Measurements from ENCODE around the gene ARHGAP10. TPM values are rescaled to one million over a fixed set of nuclear protein-coding genes. Genes with fewer than 3 reads are reported as not detected.

The ARHGAP10 gene
- total RNA-seq, 4 donors from 2014 or later = 131 to 217 (median 206) TPM

DNA sequence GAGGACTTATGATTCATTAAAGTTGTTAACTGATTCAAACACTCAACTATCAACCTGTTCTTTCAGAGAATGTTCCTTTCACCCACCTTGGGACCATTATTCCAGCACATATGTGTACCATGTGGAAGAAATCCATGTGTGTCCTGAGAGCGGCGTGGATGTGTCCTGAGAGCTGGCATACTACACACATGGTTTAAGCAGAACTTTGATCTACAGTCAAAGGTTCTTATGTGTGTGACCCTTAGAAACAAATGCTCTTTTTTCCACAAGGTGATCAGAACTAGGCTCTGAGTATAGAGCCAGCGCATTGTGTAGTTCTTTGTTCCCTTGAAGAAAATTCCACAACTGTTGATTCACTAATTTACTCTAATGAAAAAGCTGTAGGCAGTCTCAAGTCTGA is 378.3 kb downstream of the ARHGAP10 start:
- Histone ChIP-seq H3K9me3 (peaks cover 0 to 18% (median 0%) of the 10 kb centered on the region in 4 donors), H3K36me3 (peaks cover 0 to 64% (median 0%) of the 10 kb centered on the region in 3 donors), H3K27me3 (no peaks in the 10 kb centered on the region), H3K4me1 (peaks cover 0 to 5% (median 2%) of the 10 kb centered on the region in 4 donors), H3K27ac (no peak overlapping the region), H3K4me3 (no peak overlapping the region)
- no peak for DNase-seq (ENCODE audit: low spot score in 2 of 2)
- TF ChIP-seq EP300 (IDR thresholded peaks at IDR 0.05) (no peak), CTCF (IDR thresholded peaks at IDR 0.05) (no peak), POLR2A (IDR thresholded peaks at IDR 0.05) (no peak)
- 86 to 93% methylated on average over 3 of the region's 3 CpGs for WGBS, 2 donors

GRCh38 chr4:148112231-148112982 is 380.5 kb downstream of the ARHGAP10 start:
- peaks cover 0 to 52% (median 0%) of the 10 kb centered on the region in 3 donors for H3K36me3 ChIP-seq
- H3K27ac ChIP-seq = peak overlapping the region in 1 of 4 donors; percentile 47
- DNase-seq (ENCODE audit: low spot score in 2 of 2) = no peak
- TF ChIP-seq EP300 (IDR thresholded peaks at IDR 0.05) (no peak), POLR2A (IDR thresholded peaks at IDR 0.05) (no peak), CTCF (IDR thresholded peaks at IDR 0.05) (no peak)
- H3K9me3 ChIP-seq = peaks cover 0 to 4% (median 0%) of the 10 kb centered on the region in 4 donors
- WGBS, 2 donors = 55 to 64% methylated on average over 4 of the region's 4 CpGs
- peaks cover 0 to 23% (median 2%) of the 10 kb centered on the region in 4 donors for H3K4me1 ChIP-seq
- no peak overlapping the region for H3K4me3 ChIP-seq
- H3K27me3 ChIP-seq = no peaks in the 10 kb centered on the region

DNA sequence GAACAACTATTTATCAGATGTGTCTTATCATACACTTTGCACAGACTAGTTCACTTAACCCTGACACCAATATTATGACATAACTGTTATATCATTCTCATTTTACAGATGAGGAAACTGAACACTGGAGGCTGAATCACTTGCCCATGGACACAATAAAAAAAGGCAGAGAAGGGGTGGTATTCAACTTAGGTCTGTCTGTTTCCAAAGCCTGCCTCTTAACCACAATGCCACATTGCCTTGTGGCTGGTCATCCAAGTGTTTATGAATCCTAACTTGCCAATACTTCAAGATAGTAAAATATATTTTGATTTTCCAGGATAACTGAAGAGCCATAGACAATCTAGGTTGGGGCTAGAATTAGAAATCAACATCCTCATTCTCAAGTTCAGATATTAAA is 382.5 kb downstream of the ARHGAP10 start:
- Histone ChIP-seq H3K36me3 (peaks cover 0 to 52% (median 0%) of the 10 kb centered on the region in 3 donors), H3K4me1 (peaks cover 0 to 23% (median 2%) of the 10 kb centered on the region in 4 donors)
- TF ChIP-seq CTCF (IDR thresholded peaks at IDR 0.05) (no peak), EP300 (IDR thresholded peaks at IDR 0.05) (no peak), POLR2A (IDR thresholded peaks at IDR 0.05) (no peak)

DNA sequence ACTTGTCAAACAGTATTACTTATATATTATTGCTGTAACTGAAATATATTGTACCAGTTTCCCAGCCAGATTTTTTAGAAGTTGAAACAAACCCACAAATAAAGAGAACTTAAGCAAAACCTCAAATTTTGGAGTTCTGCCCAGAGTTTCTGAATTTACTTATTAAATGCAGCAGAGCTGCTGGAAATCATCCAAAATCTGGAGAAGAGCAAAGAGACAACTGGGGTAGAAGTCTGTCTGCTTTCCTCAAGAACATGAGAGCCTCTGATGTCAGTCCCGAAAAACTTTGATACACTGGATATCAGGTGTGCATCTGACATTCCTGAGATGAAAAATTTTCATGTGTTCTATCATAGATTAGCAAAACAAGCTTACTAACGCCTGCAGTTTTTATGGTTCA is 384.4 kb downstream of the ARHGAP10 start:
- peak in 1 of 2 donors; percentile 25 for DNase-seq (ENCODE audit: low spot score in 2 of 2)
- Histone ChIP-seq H3K27me3 (no peaks in the 10 kb centered on the region), H3K9me3 (no peaks in the 10 kb centered on the region), H3K4me3 (no peak overlapping the region), H3K4me1 (peaks cover 0 to 23% (median 2%) of the 10 kb centered on the region in 4 donors), H3K27ac (no peak overlapping the region), H3K36me3 (peaks cover 0 to 54% (median 5%) of the 10 kb centered on the region in 3 donors)
- no peak for TF ChIP-seq POLR2A (IDR thresholded peaks at IDR 0.05)
- no peak for TF ChIP-seq EP300 (IDR thresholded peaks at IDR 0.05)
- no peak for TF ChIP-seq CTCF (IDR thresholded peaks at IDR 0.05)
- 35 to 45% methylated on average over 2 of the region's 2 CpGs for WGBS, 2 donors

More for the DNA sequence above, 382.5 kb downstream of the ARHGAP10 start:
- no peak overlapping the region for H3K27ac ChIP-seq
- no peak overlapping the region for H3K4me3 ChIP-seq
- no peaks in the 10 kb centered on the region for H3K27me3 ChIP-seq
- DNase-seq (ENCODE audit: low spot score in 2 of 2) = no peak
- no peaks in the 10 kb centered on the region for H3K9me3 ChIP-seq

DNA sequence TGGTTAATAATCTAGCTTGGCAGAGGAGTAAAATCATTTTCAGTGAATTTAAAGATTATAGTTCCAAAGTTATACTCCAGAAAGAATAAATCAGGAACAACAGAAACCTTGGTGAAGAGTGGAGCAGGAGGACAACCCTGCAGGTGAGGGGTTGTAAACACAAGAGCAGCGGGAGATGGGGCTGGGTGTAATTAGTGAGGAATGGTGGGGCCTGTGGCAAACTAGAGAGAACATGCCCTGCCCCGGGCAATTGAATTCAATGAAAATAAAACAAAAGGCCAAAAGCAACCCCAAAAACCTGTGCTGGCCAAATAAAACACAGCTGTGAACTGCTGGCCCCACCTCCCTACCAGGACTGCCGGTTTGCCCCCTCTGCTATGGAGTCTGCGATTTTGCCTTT is 385.1 kb downstream of the ARHGAP10 start:
- WGBS, 2 donors = 71 to 76% methylated on average over 4 of the region's 4 CpGs
- peaks cover 0 to 21% (median 0%) of the 10 kb centered on the region in 4 donors for H3K4me1 ChIP-seq
- H3K27ac ChIP-seq = no peak overlapping the region
- H3K36me3 ChIP-seq = peaks cover 0 to 54% (median 5%) of the 10 kb centered on the region in 3 donors
- no peak overlapping the region for H3K4me3 ChIP-seq
- no peak for DNase-seq (ENCODE audit: low spot score in 2 of 2)
- TF ChIP-seq CTCF (IDR thresholded peaks at IDR 0.05) (no peak), POLR2A (IDR thresholded peaks at IDR 0.05) (no peak), EP300 (IDR thresholded peaks at IDR 0.05) (no peak)
- H3K9me3 ChIP-seq = no peaks in the 10 kb centered on the region
- no peaks in the 10 kb centered on the region for H3K27me3 ChIP-seq
